Urothelium cell line (cell line): ENCODE measurements around the gene ARHGAP42.

Experiments
- DNase-seq: peaks from one replicate; pipeline ENCODE4 v3.0.0; 2011; ENCODE audit warnings: low spot score, mixed read lengths
- FAIRE-seq: peaks from 2 replicates; lab custom pipeline; 2011; peaks lifted over from hg19 to GRCh38; lab: Jason Lieb, UNC

ARHGAP42 gene

GRCh38 chr11:100791860-100792259, 104.8 kb downstream of the ARHGAP42 start:
- DNase-seq (no peak), FAIRE-seq (no peak)

- FAIRE-seq (no peak), DNase-seq (no peak)
Observed at GRCh38 chr11:100793525-100793924, 106.4 kb downstream of the ARHGAP42 start.

- no peak for DNase-seq
- FAIRE-seq: no peak
Observed at GRCh38 chr11:100794446-100794845, 107.4 kb downstream of the ARHGAP42 start.

- DNase-seq (no peak), FAIRE-seq (no peak)
Observed at GRCh38 chr11:100799445-100799844, 112.4 kb downstream of the ARHGAP42 start.

GRCh38 chr11:100800202-100800601, 113.1 kb downstream of the ARHGAP42 start:
- FAIRE-seq (no peak), DNase-seq (no peak)

GRCh38 chr11:100801225-100801999, 114.3 kb downstream of the ARHGAP42 start:
- FAIRE-seq: no peak
- DNase-seq: no peak

- DNase-seq (no peak), FAIRE-seq (no peak)
Observed at GRCh38 chr11:100805506-100806199, 118.6 kb downstream of the ARHGAP42 start.

GRCh38 chr11:100806296-100806695, 119.2 kb downstream of the ARHGAP42 start:
- FAIRE-seq: no peak
- no peak for DNase-seq

GRCh38 chr11:100808904-100809491, 121.9 kb downstream of the ARHGAP42 start:
- DNase-seq: peak; percentile 24
- FAIRE-seq: no peak

- DNase-seq (peak; percentile 25), FAIRE-seq (no peak)
Observed at GRCh38 chr11:100810146-100810545, 123.1 kb downstream of the ARHGAP42 start.

GRCh38 chr11:100810666-100811065, 123.6 kb downstream of the ARHGAP42 start:
- DNase-seq: no peak
- no peak for FAIRE-seq

GRCh38 chr11:100812517-100812916, 125.4 kb downstream of the ARHGAP42 start:
- DNase-seq (no peak), FAIRE-seq (no peak)

GRCh38 chr11:100815787-100816330, 128.8 kb downstream of the ARHGAP42 start:
- no peak for DNase-seq
- FAIRE-seq: no peak

- DNase-seq (no peak), FAIRE-seq (no peak)
Observed at GRCh38 chr11:100816823-100817222, 129.7 kb downstream of the ARHGAP42 start.

GRCh38 chr11:100817620-100818019, 130.5 kb downstream of the ARHGAP42 start:
- FAIRE-seq (no peak), DNase-seq (no peak)

- FAIRE-seq (no peak), DNase-seq (no peak)
Observed at GRCh38 chr11:100820621-100821020, 133.5 kb downstream of the ARHGAP42 start.

- DNase-seq: no peak
- FAIRE-seq: no peak
Observed at GRCh38 chr11:100821198-100821597, 134.1 kb downstream of the ARHGAP42 start.

- FAIRE-seq (no peak), DNase-seq (no peak)
Observed at GRCh38 chr11:100823360-100823759, 136.3 kb downstream of the ARHGAP42 start.

- FAIRE-seq: no peak
- DNase-seq: no peak
Observed at GRCh38 chr11:100824041-100824809, 137.1 kb downstream of the ARHGAP42 start.

- FAIRE-seq (no peak), DNase-seq (no peak)
Observed at GRCh38 chr11:100825626-100826025, 138.5 kb downstream of the ARHGAP42 start.
